Thoracic aorta (tissue), 2 donors: ENCODE results near the gene MRGPRF. TPM values are rescaled to one million over a fixed set of nuclear protein-coding genes. Genes with fewer than 3 reads are reported as not detected.

ENCODE experiments used
- ATAC-seq: fragments of 150-250 bp; one replicate; pipeline ENCODE4 v1.8.0; 2017; ENCODE audit warnings: low read depth; ENCODE audit not compliant: insufficient number of reproducible peaks, low FRiP score
- DNase-seq: peaks from one replicate; pipeline ENCODE4 v3.0.0-alpha.2; 2020; ENCODE audit warnings: low spot score
- H3K27ac ChIP-seq, 2 donors: fragments of 200-600 bp; sonication (generic); 1 replicate in 1 of 2; 2 replicates in 1 of 2; pipeline ENCODE4 v1.5.1; 2016; ENCODE audit warnings: mild to moderate bottlenecking in 2 of 2, moderate library complexity in 2 of 2
- H3K27me3 ChIP-seq: fragments of 200-600 bp; sonication (generic); replicated peaks from 2 replicates; pipeline ENCODE4 v1.6.0; 2016; ENCODE audit warnings: mild to moderate bottlenecking; ENCODE audit not compliant: insufficient read depth
- H3K36me3 ChIP-seq: fragments of 200-600 bp; sonication (generic); one replicate; pipeline ENCODE4 v1.5.1; 2016
- H3K4me1 ChIP-seq, 2 donors: fragments of 200-600 bp; sonication (generic); 1 replicate in 1 of 2; 2 replicates in 1 of 2; pipeline versions ENCODE4 v1.5.1 to v1.6.0; 2016; ENCODE audit warnings: low read depth in 2 of 2, mild to moderate bottlenecking in 1 of 2; ENCODE audit not compliant: control insufficient read depth in 1 of 2
- H3K4me3 ChIP-seq: fragments of 200-600 bp; sonication (generic); 2 replicates; pipeline ENCODE4 v1.5.1; 2016; ENCODE audit warnings: mild to moderate bottlenecking
- H3K9me3 ChIP-seq: fragments of 200-600 bp; sonication (generic); 2 replicates; pipeline ENCODE4 v1.5.1; 2016
- CTCF ChIP-seq: fragments of 200-600 bp; sonication (generic); IDR thresholded peaks from one replicate; pipeline ENCODE4 v1.5.1; 2019; ENCODE audit warnings: antibody characterized with exemption
- total RNA-seq, 2 donors: library from RNA; depleted of rRNA; stranded (reverse); fragments of >200 nt; gene quantifications; one replicate each; pipeline versions ENCODE4 v1.1.0 to v1.2.3, GENCODE V29; 2016

The MRGPRF gene
- total RNA-seq, 2 donors from 2014 or later: 67.5 to 171 TPM

DNA sequence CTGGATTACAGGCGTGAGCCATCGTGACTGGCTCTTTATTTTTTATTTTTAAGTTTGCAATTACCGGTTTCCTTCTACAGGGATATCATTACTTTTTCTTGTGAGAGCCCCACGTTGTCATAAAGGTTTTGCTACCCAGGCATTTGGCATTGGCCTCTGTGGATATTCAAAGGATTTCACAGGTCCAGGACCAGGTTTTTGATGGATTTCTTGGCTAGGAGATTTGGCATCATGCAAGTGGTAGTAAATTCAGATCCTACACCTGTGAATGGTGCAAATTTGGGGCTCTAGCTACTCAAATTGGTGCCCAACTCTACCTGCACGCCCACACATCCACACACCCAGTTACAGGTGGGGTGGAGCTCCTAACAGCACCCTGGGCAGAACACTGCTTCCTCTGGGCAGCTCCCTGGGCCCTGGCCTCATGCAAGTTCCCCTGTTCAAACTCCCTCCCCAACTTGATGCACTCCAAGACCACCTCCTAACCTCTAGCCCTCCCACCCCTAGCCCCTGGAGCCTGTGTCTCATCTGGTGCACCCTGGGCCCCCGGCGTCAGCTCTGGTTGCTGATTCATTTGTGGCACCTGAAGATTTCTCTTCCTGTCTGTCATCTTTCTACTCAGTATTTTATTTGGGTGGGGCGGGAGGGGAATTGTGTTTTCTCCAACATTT lies 23.0 kb downstream of the MRGPRF start:
- H3K27me3 ChIP-seq: no peaks in the 10 kb centered on the region
- H3K4me1 ChIP-seq: no peaks in the 10 kb centered on the region
- DNase-seq (no peak), ATAC-seq (no peak)
- no peaks in the 10 kb centered on the region for H3K36me3 ChIP-seq
- TF ChIP-seq CTCF: no peak
- H3K27ac ChIP-seq: no peak overlapping the region
- H3K9me3 ChIP-seq: no peaks in the 10 kb centered on the region
- H3K4me3 ChIP-seq: no peak overlapping the region

- Histone ChIP-seq H3K27ac (no peak overlapping the region), H3K4me1 (no peaks in the 10 kb centered on the region), H3K36me3 (no peaks in the 10 kb centered on the region), H3K4me3 (no peak overlapping the region), H3K27me3 (no peaks in the 10 kb centered on the region), H3K9me3 (no peaks in the 10 kb centered on the region)
- no peak for ATAC-seq
- no peak for DNase-seq
- TF ChIP-seq CTCF: no peak
Measured at GRCh38 chr11:68988491-68988890, 24.6 kb downstream of the MRGPRF start.

DNA sequence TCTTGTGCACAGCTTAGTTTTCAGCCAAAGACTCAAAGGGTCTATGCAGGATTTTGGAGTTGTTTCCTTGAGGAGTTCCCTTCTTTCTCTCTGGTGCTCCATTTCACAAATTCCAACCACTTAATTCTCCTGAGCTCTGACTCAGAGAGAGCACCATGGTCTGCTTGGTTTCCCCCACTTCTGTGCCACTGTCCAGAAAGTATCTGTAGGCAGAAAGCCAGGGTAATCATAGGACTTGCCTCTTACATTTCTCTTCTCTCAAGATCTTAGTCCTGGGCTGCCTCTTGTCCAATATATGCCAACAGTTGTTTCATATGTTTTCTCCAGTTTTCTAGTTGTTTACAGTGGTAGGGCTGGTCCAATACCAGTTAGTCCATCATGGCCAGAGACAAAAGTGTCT lies 25.8 kb downstream of the MRGPRF start:
- no peak overlapping the region for H3K27ac ChIP-seq
- no peaks in the 10 kb centered on the region for H3K9me3 ChIP-seq
- TF ChIP-seq CTCF: no peak
- no peaks in the 10 kb centered on the region for H3K36me3 ChIP-seq
- ATAC-seq (no peak), DNase-seq (no peak)
- H3K4me1 ChIP-seq: no peaks in the 10 kb centered on the region
- H3K27me3 ChIP-seq: no peaks in the 10 kb centered on the region
- no peak overlapping the region for H3K4me3 ChIP-seq

GRCh38 chr11:68983801-68984200 lies 29.2 kb downstream of the MRGPRF start:
- Histone ChIP-seq H3K4me1 (no peaks in the 10 kb centered on the region), H3K36me3 (no peaks in the 10 kb centered on the region), H3K9me3 (no peaks in the 10 kb centered on the region), H3K4me3 (no peak overlapping the region), H3K27me3 (no peaks in the 10 kb centered on the region), H3K27ac (no peak overlapping the region)
- DNase-seq: no peak
- ATAC-seq: no peak
- TF ChIP-seq CTCF: no peak

DNA sequence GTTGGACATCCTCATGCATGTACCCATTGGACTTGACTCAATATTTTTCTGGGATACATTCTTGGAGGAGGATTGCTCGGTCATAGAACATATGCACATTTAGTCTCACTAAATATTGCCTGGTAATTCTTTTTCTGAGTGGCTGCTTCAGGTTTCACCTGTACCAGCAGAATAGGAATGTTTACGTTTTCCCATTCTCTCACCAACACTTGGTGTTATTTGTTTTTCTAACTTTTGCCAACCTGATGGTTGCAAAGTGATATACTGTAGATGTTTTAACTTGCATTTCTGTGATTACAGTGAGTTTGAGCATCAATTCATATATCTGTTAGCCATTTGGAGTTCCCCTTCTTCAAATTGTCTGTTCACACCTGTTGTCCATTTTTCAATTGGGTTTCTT lies 30.9 kb downstream of the MRGPRF start:
- TF ChIP-seq CTCF: no peak
- H3K27me3 ChIP-seq: no peaks in the 10 kb centered on the region

More for the DNA sequence above, 30.9 kb downstream of the MRGPRF start:
- ATAC-seq: no peak
- Histone ChIP-seq H3K4me1 (peaks cover 0 to 4% of the 10 kb centered on the region in 2 donors), H3K4me3 (no peak overlapping the region), H3K27ac (no peak overlapping the region), H3K9me3 (no peaks in the 10 kb centered on the region), H3K36me3 (no peaks in the 10 kb centered on the region)
- DNase-seq: no peak
